GM12878 (cell line): ENCODE results near the gene TRIP4. TPM values are rescaled to one million over a fixed set of nuclear protein-coding genes. Genes with fewer than 3 reads are reported as not detected.
"Not testable (repeated sequence)": the region's sequence is repeated elsewhere in the genome, so short reads cannot be mapped to it uniquely, and the experiment has no call there.

ENCODE experiments used
- ATAC-seq: fragments of 200-7000 bp; cut with Tn5 transposase; 3 replicates; pipeline ENCODE4 v1.9.1; 2020; ENCODE audit warnings: mild to moderate bottlenecking, moderate library complexity
- BruUV-seq: library from RNA; stranded (reverse); fragments of 400-500 nt; replicated peaks from 2 replicates; lab custom pipeline; 2021; lab: Mats Ljungman, UMichigan
- CTCF ChIA-PET: fragments of 300-600 bp; sonication (Branson Sonifier 250); formaldehyde crosslinking; extraction: SDS; loops from one replicate; lab custom pipeline; 2021; ENCODE audit warnings: inconsistent platforms; lab: Yijun Ruan, JAX
- POLR2A ChIA-PET: fragments of 350-600 bp; formaldehyde crosslinking; extraction: SDS; loops from one replicate; lab custom pipeline; 2021; ENCODE audit warnings: inconsistent platforms; lab: Charles Lee
- RAD21 ChIA-PET: fragments of 300-600 bp; sonication (Branson Sonifier 250); formaldehyde crosslinking; loops from one replicate; lab custom pipeline; 2023; ENCODE audit warnings: antibody characterized with exemption; ENCODE audit not compliant: unreplicated experiment; lab: Charles Lee
- SMC1A ChIA-PET: fragments of 300-600 bp; sonication (Branson Sonifier 250); formaldehyde crosslinking; loops from one replicate; lab custom pipeline; 2023; ENCODE audit not compliant: unreplicated experiment, uncharacterized antibody; lab: Charles Lee
- DNase-seq: peaks from one replicate; pipeline ENCODE4 v3.0.0-alpha.2; 2011; ENCODE audit warnings: low read depth, low spot score
- FAIRE-seq: peaks from 3 replicates; lab custom pipeline; 2011; peaks lifted over from hg19 to GRCh38; lab: Jason Lieb, UNC
- H2AFZ ChIP-seq: 2 replicates; pipeline ENCODE4 v1.6.0; 2011; ENCODE audit warnings: low read depth, low read length, control low read depth; ENCODE audit not compliant: control insufficient read depth
- H3K27ac ChIP-seq: 2 replicates; pipeline ENCODE4 v1.5.1; 2011; ENCODE audit warnings: control low read depth; ENCODE audit not compliant: control insufficient read depth, insufficient read depth
- H3K27me3 ChIP-seq, 2 experiments: replicated peaks in 1 of 2; 2 replicates each; pipeline versions ENCODE4 v1.6.0 to v1.6.1; 2011; ENCODE audit warnings: low read length in 1 of 2; ENCODE audit not compliant: control insufficient read depth in 2 of 2, insufficient read depth in 2 of 2
- H3K36me3 ChIP-seq, 2 experiments: 2 replicates each; pipeline ENCODE4 v1.5.1; 2011; ENCODE audit warnings: low read length in 1 of 2; ENCODE audit not compliant: control insufficient read depth in 2 of 2, insufficient read depth in 2 of 2
- H3K4me1 ChIP-seq: 2 replicates; pipeline ENCODE4 v1.6.1; 2011; ENCODE audit warnings: mild to moderate bottlenecking, low read length, moderate library complexity, mixed read lengths; ENCODE audit not compliant: control insufficient read depth, insufficient read depth
- H3K4me2 ChIP-seq: 2 replicates; pipeline ENCODE4 v1.6.0; 2011; ENCODE audit warnings: control low read depth; ENCODE audit not compliant: control insufficient read depth, insufficient read depth
- H3K4me3 ChIP-seq: fragments of 200-600 bp; sonication (generic); 2 replicates; pipeline ENCODE4 v1.5.1; 2016
- H3K79me2 ChIP-seq: 2 replicates; pipeline ENCODE4 v1.6.0; 2011; ENCODE audit warnings: low read length; ENCODE audit not compliant: control insufficient read depth, insufficient read depth
- H3K9ac ChIP-seq: 2 replicates; pipeline ENCODE4 v1.8.0; 2011; ENCODE audit warnings: low read length, control low read depth, mixed read lengths; ENCODE audit not compliant: control insufficient read depth, insufficient read depth
- H3K9me3 ChIP-seq: replicated peaks from 3 replicates; pipeline ENCODE4 v1.5.1; 2011; ENCODE audit warnings: mild to moderate bottlenecking, low read length; ENCODE audit not compliant: control insufficient read depth, insufficient read depth
- H4K20me1 ChIP-seq: 2 replicates; pipeline ENCODE4 v1.6.0; 2011; ENCODE audit not compliant: control insufficient read depth, insufficient read depth
- DPF2 ChIP-seq: fragments of 450-650 bp; IDR thresholded peaks from 2 replicates; pipeline ENCODE4 v1.6.1; 2017; ENCODE audit warnings: mild to moderate bottlenecking
- FOXM1 ChIP-seq: IDR thresholded peaks from 2 replicates; pipeline ENCODE4 v1.6.1; 2012; ENCODE audit warnings: low read depth, mild to moderate bottlenecking, inconsistent platforms, low read length, moderate library complexity
- PML ChIP-seq: IDR thresholded peaks from 2 replicates; pipeline ENCODE4 v1.6.1; 2012; ENCODE audit warnings: low read length, inconsistent platforms
- SUPT20H ChIP-seq: IDR thresholded peaks from 2 replicates; pipeline ENCODE4 v1.6.1; 2011; ENCODE audit warnings: low read depth, mild to moderate bottlenecking, low read length, moderate library complexity, borderline replicate concordance; ENCODE audit not compliant: control insufficient read depth
- TCF12 ChIP-seq: IDR thresholded peaks from 2 replicates; pipeline ENCODE4 v1.6.1; 2011; ENCODE audit warnings: low read depth, mild to moderate bottlenecking, low read length
- ZNF274 ChIP-seq: IDR thresholded peaks from one replicate; pipeline ENCODE4 v1.8.0; 2011; ENCODE audit not compliant: insufficient read length, insufficient read depth
- ZNF592 ChIP-seq: fragments of 450-650 bp; IDR thresholded peaks from 2 replicates; pipeline ENCODE4 v1.6.1; 2017; ENCODE audit warnings: mild to moderate bottlenecking, moderate library complexity
- WGBS: methylation state at CpG from one replicate; pipeline ENCODE4 v1.1.6; 2016; ENCODE audit warnings: low lambda C conversion rate; ENCODE audit not compliant: insufficient replicate concordance, insufficient coverage; ENCODE audit errors: missing lambda C conversion rate; 5-methylcytosine and 5-hydroxymethylcytosine counted together
- in situ Hi-C: fragments of 300-500 bp; cut with MboI; formaldehyde crosslinking; loops from 9 replicates; pipeline ENCODE4 v1.14.3; 2018; ENCODE audit warnings: mixed read lengths
- intact Hi-C: fragments of 100-400 bp; cut with micrococcal nuclease; formaldehyde crosslinking; loops from one replicate; pipeline ENCODE4 v1.14.2; 2022; ENCODE audit not compliant: unreplicated experiment
- polyA plus RNA-seq, 11 experiments: library from polyadenylated mRNA; depleted of rRNA in 4 of 11; unstranded in 6 of 11; stranded (reverse) in 5 of 11; fragments of >200 nt; fragmentation: Nextera tagmentation in 4 of 11; fragmentation: Illumina TruSeq in 1 of 11; extraction: Ambion mirVana in 4 of 11; extraction: Trizol in 1 of 11; gene quantifications; 1 replicate in 1 of 11; 2 replicates in 10 of 11; pipeline versions ENCODE4 v1.2.1 to v1.2.3, GENCODE V29; 2011 to 2016; ENCODE audit warnings: inconsistent platforms in 2 of 11, missing spikeins in 2 of 11, low read depth in 1 of 11
- total RNA-seq, 4 experiments: library from RNA; depleted of rRNA in 3 of 4; stranded (reverse); fragments of >200 nt in 3 of 4; fragmentation: Illumina TruSeq in 1 of 4; extraction: Trizol in 1 of 4; gene quantifications; 2 replicates each; pipeline versions ENCODE4 v1.2.1 to v1.2.3, GENCODE V29; 2013 to 2021
- TF ChIP-seq, protein P1 (sequence below): fragments of 450-650 bp; formaldehyde crosslinking; IDR thresholded peaks from 2 replicates; pipeline ENCODE4 v1.4.0; 2022; ENCODE audit warnings: mild to moderate bottlenecking, moderate library complexity

Gene TRIP4
- total and polyA plus RNA-seq, 10 of the 15 experiments (the other 5 are each of a cell fraction or from before 2014, with no cell fraction given): 6.4 to 24.5 (median 20.0) TPM

GRCh38 chr15:64389036-64389435 is 1.4 kb downstream of the TRIP4 start (continued):
- TF ChIP-seq ZNF592 (no peak), TCF12 (no peak), ZNF274 (no peak), DPF2 (no peak), FOXM1 (no peak), SUPT20H (no peak), PML (no peak)
- TF ChIP-seq, protein P1, sequence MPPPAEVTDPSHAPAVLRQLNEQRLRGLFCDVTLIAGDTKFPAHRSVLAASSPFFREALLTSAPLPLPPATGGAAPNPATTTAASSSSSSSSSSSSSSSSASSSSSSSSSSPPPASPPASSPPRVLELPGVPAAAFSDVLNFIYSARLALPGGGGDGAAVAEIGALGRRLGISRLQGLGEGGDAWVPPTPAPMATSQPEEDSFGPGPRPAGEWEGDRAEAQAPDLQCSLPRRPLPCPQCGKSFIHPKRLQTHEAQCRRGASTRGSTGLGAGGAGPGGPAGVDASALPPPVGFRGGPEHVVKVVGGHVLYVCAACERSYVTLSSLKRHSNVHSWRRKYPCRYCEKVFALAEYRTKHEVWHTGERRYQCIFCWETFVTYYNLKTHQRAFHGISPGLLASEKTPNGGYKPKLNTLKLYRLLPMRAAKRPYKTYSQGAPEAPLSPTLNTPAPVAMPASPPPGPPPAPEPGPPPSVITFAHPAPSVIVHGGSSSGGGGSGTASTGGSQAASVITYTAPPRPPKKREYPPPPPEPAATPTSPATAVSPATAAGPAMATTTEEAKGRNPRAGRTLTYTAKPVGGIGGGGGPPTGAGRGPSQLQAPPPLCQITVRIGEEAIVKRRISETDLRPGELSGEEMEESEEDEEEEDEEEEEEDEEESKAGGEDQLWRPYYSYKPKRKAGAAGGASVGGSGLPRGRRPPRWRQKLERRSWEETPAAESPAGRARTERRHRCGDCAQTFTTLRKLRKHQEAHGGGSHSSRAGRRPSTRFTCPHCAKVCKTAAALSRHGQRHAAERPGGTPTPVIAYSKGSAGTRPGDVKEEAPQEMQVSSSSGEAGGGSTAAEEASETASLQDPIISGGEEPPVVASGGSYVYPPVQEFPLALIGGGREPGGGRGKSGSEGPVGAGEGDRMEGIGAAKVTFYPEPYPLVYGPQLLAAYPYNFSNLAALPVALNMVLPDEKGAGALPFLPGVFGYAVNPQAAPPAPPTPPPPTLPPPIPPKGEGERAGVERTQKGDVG (CRISPR knock-in tag): no peak

DNA sequence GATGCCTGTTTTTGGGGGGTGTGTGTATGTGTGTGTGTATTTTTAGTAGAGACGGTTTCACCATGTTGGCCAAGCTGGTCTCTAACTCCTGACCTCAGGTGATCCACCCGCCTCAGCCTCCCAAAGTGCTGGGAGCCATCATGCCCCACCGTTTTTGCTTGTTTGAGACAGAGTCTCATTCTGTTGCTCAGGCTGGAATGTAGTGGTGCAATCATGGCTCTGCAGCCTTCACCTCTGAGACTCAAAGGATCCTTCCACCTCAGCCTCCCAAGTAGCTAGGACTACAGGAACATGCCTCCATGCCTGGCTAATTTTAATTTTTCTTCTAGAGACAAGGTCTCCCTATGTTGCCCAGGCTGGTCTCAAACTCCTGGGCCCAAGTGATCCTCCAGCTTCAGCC is 4.8 kb downstream of the TRIP4 start:
- H2AFZ ChIP-seq, H3K9me3 ChIP-seq, H3K4me1 ChIP-seq, H3K36me3 ChIP-seq, SMC1A ChIA-PET, CTCF ChIA-PET, intact Hi-C loops, FAIRE-seq, H3K9ac ChIP-seq, ATAC-seq, in situ Hi-C loops, RAD21 ChIA-PET, BruUV-seq, H3K4me2 ChIP-seq, POLR2A ChIA-PET, H3K27ac ChIP-seq, H4K20me1 ChIP-seq, H3K4me3 ChIP-seq, H3K27me3 ChIP-seq, DNase-seq: not testable (repeated sequence)
- H3K79me2 ChIP-seq: peaks cover 13% of the 10 kb centered on the region
- WGBS: 95% methylated on average over 3 of the region's 3 CpGs
